ENCODE measurements around the gene EYA4. TPM values are rescaled to one million over a fixed set of nuclear protein-coding genes. Genes with fewer than 3 reads are reported as not detected.
"Not testable (repeated sequence)": the region's sequence is repeated elsewhere in the genome, so short reads cannot be mapped to it uniquely, and the experiment has no call there.

EYA4 gene
- total and polyA plus RNA-seq, 3 donors from 2014 or later: 8.1 to 11.3 (median 10.7) TPM

GRCh38 chr6:133393891-133394290 lies 152.7 kb downstream of the EYA4 start:
- intact Hi-C loops (cut with DNase I; ENCODE audit: low total_unique reads): no loop called here
- no peaks in the 10 kb centered on the region for H3K4me1 ChIP-seq
- no peaks in the 10 kb centered on the region for H3K36me3 ChIP-seq (ENCODE audit: low read depth, missing control alignments)
- DNase-seq: no peak
- H3K27me3 ChIP-seq: no peaks in the 10 kb centered on the region
- TF ChIP-seq POLR2A (IDR thresholded peaks at IDR 0.05) (no peak), CTCF (IDR thresholded peaks at IDR 0.05) (no peak)
- H3K27ac ChIP-seq: no peak overlapping the region
- no peak overlapping the region for H3K4me3 ChIP-seq
- H3K9me3 ChIP-seq: no peaks in the 10 kb centered on the region
- 80 to 82% methylated on average over 1 of the region's 1 CpG for WGBS, 2 donors

GRCh38 chr6:133394630-133395029 lies 153.5 kb downstream of the EYA4 start:
- intact Hi-C loops (cut with DNase I; ENCODE audit: low total_unique reads): no loop called here
- 84 to 91% methylated on average over 2 of the region's 2 CpGs for WGBS, 2 donors
- Histone ChIP-seq H3K4me1 (no peaks in the 10 kb centered on the region), H3K9me3 (no peaks in the 10 kb centered on the region), H3K27me3 (no peaks in the 10 kb centered on the region), H3K36me3 (ENCODE audit: low read depth, missing control alignments) (no peaks in the 10 kb centered on the region), H3K27ac (no peak overlapping the region), H3K4me3 (no peak overlapping the region)
- TF ChIP-seq POLR2A (IDR thresholded peaks at IDR 0.05) (no peak), CTCF (IDR thresholded peaks at IDR 0.05) (no peak)
- DNase-seq: no peak

- Histone ChIP-seq H3K4me1 (no peaks in the 10 kb centered on the region), H3K27me3 (no peaks in the 10 kb centered on the region), H3K9me3 (no peaks in the 10 kb centered on the region), H3K4me3 (no peak overlapping the region), H3K27ac (no peak overlapping the region), H3K36me3 (ENCODE audit: low read depth, missing control alignments) (no peaks in the 10 kb centered on the region)
- no peak for DNase-seq
- intact Hi-C loops (cut with DNase I; ENCODE audit: low total_unique reads): no loop called here
- WGBS, 2 donors: 75 to 82% methylated on average over 6 of the region's 6 CpGs
- TF ChIP-seq POLR2A (IDR thresholded peaks at IDR 0.05) (no peak), CTCF (IDR thresholded peaks at IDR 0.05) (no peak)
These were observed 155.3 kb downstream of the EYA4 start for GRCh38 chr6:133396233-133396983.

- intact Hi-C loops (cut with DNase I; ENCODE audit: low total_unique reads): no loop called here
These were observed 155.8 kb downstream of the EYA4 start for GRCh38 chr6:133396984-133397348.

GRCh38 chr6:133397601-133398000 lies 156.4 kb downstream of the EYA4 start:
- intact Hi-C loops (cut with DNase I; ENCODE audit: low total_unique reads); H3K27me3 ChIP-seq; H3K36me3 ChIP-seq (ENCODE audit: low read depth, missing control alignments); DNase-seq; H3K4me3 ChIP-seq; H3K9me3 ChIP-seq; H3K4me1 ChIP-seq; H3K27ac ChIP-seq: not testable (repeated sequence)
- 72 to 83% methylated on average over 4 of the region's 4 CpGs for WGBS, 2 donors

More at GRCh38 chr6:133396984-133397348, 155.8 kb downstream of the EYA4 start:
- TF ChIP-seq CTCF (IDR thresholded peaks at IDR 0.05) (no peak), POLR2A (IDR thresholded peaks at IDR 0.05) (no peak)
- H3K27me3 ChIP-seq: no peaks in the 10 kb centered on the region
- H3K27ac ChIP-seq: no peak overlapping the region
- H3K36me3 ChIP-seq (ENCODE audit: low read depth, missing control alignments): no peaks in the 10 kb centered on the region
- H3K4me3 ChIP-seq: no peak overlapping the region
- no peak for DNase-seq
- no peaks in the 10 kb centered on the region for H3K4me1 ChIP-seq
- H3K9me3 ChIP-seq: no peaks in the 10 kb centered on the region
